H1 (cell line): ENCODE measurements around the gene PSG2. TPM values are rescaled to one million over a fixed set of nuclear protein-coding genes. Genes with fewer than 3 reads are reported as not detected.

ENCODE experiments used
- CTCF ChIA-PET: fragments of 300-600 bp; sonication (Branson Sonifier 250); formaldehyde crosslinking; loops from one replicate; lab custom pipeline; 2021; ENCODE audit not compliant: partially characterized antibody; lab: Charles Lee
- POLR2A ChIA-PET: fragments of 300-600 bp; sonication (Branson Sonifier 250); formaldehyde crosslinking; loops from one replicate; lab custom pipeline; 2021; ENCODE audit warnings: inconsistent platforms; ENCODE audit not compliant: partially characterized antibody; lab: Charles Lee
- DNase-seq, 2 experiments: peaks; one replicate each; pipeline versions ENCODE4 v3.0.0 to v3.0.0-alpha.2; 2010 to 2022; ENCODE audit warnings: low spot score in 2 of 2, low read depth in 1 of 2, mixed read lengths in 1 of 2
- FAIRE-seq: peaks from 2 replicates; lab custom pipeline; 2011; peaks lifted over from hg19 to GRCh38; lab: Jason Lieb, UNC
- H2AFZ ChIP-seq: 2 replicates; pipeline ENCODE4 v1.8.1; 2012; ENCODE audit warnings: low read length, inconsistent platforms
- H2AK5ac ChIP-seq: 2 replicates; pipeline ENCODE4 v1.6.1; 2013; ENCODE audit warnings: low read depth, low read length
- H2BK120ac ChIP-seq: replicated peaks from 2 replicates; pipeline ENCODE3; 2013; ENCODE audit warnings: low read depth, low read length, inconsistent platforms
- H2BK12ac ChIP-seq: 2 replicates; pipeline ENCODE4 v1.6.1; 2013; ENCODE audit warnings: low read depth, low read length
- H2BK15ac ChIP-seq: 2 replicates; pipeline ENCODE4 v1.6.1; 2013; ENCODE audit warnings: low read length
- H2BK20ac ChIP-seq: 2 replicates; pipeline ENCODE4 v1.6.1; 2013; ENCODE audit warnings: low read length
- H2BK5ac ChIP-seq: 2 replicates; pipeline ENCODE4 v1.6.1; 2013; ENCODE audit warnings: low read depth, low read length
- H3K14ac ChIP-seq: 2 replicates; pipeline ENCODE4 v1.6.1; 2013; ENCODE audit warnings: inconsistent platforms; ENCODE audit not compliant: insufficient read length
- H3K18ac ChIP-seq: 2 replicates; pipeline ENCODE4 v1.6.1; 2013; ENCODE audit warnings: low read length; ENCODE audit errors: extremely low read depth
- H3K23ac ChIP-seq: 2 replicates; pipeline ENCODE4 v1.6.1; 2013; ENCODE audit warnings: inconsistent platforms; ENCODE audit not compliant: insufficient read length
- H3K23me2 ChIP-seq: 2 replicates; pipeline ENCODE4 v1.6.1; 2013; ENCODE audit warnings: low read depth, low read length
- H3K27ac ChIP-seq: 2 replicates; pipeline ENCODE4 v1.6.1; 2011; ENCODE audit warnings: low read depth, low read length, inconsistent platforms
- H3K27me3 ChIP-seq, 4 experiments: replicated peaks in 1 of 4; 1 replicate in 1 of 4; 2 replicates in 3 of 4; pipeline versions ENCODE4 v1.6.1 to v1.8.1; 2011 to 2013; ENCODE audit warnings: low read length in 3 of 4, mild to moderate bottlenecking in 3 of 4, inconsistent platforms in 2 of 4, mixed read lengths in 2 of 4, moderate library complexity in 1 of 4; ENCODE audit not compliant: control insufficient read depth in 3 of 4, insufficient read depth in 3 of 4; ENCODE audit errors: extremely low read depth in 1 of 4
- H3K36me3 ChIP-seq, 4 experiments: 2 replicates each; pipeline versions ENCODE4 v1.6.1 to v1.8.1; 2011 to 2013; ENCODE audit warnings: mild to moderate bottlenecking in 4 of 4, low read length in 3 of 4, moderate library complexity in 2 of 4, control low read depth in 1 of 4, inconsistent platforms in 1 of 4; ENCODE audit not compliant: insufficient read depth in 4 of 4, control insufficient read depth in 2 of 4
- H3K4ac ChIP-seq: replicated peaks from 2 replicates; pipeline ENCODE3; 2013; ENCODE audit warnings: low read length, low read depth, mixed read lengths, inconsistent platforms; ENCODE audit not compliant: insufficient read length
- H3K4me1 ChIP-seq, 4 experiments: replicated peaks in 1 of 4; 1 replicate in 1 of 4; 2 replicates in 3 of 4; pipeline versions ENCODE4 v1.6.1 to v1.8.1; 2011 to 2013; ENCODE audit warnings: low read length in 3 of 4, inconsistent platforms in 2 of 4, mixed read lengths in 1 of 4; ENCODE audit not compliant: insufficient read depth in 4 of 4, control insufficient read depth in 3 of 4
- H3K4me2 ChIP-seq, 2 experiments: 2 replicates each; pipeline versions ENCODE4 v1.6.1 to v1.8.1; 2011 to 2013; ENCODE audit warnings: low read depth in 2 of 2, low read length in 2 of 2, control low read depth in 1 of 2, inconsistent platforms in 1 of 2, mild to moderate bottlenecking in 1 of 2; ENCODE audit not compliant: insufficient read depth in 1 of 2
- H3K4me3 ChIP-seq, 4 experiments: fragments of 200-600, 300-600 bp in 1 of 4; sonication (generic), shearing (Covaris generic), sonication (Bioruptor Twin) in 1 of 4; 2 replicates each; pipeline versions ENCODE4 v1.5.1 to v1.8.1; 2011 to 2016; ENCODE audit warnings: low read length in 4 of 4, low read depth in 3 of 4, control low read depth in 2 of 4, inconsistent platforms in 2 of 4, mild to moderate bottlenecking in 2 of 4, mixed read lengths in 1 of 4, moderate library complexity in 1 of 4; ENCODE audit not compliant: insufficient read depth in 2 of 4; ENCODE audit errors: extremely low read depth in 1 of 4
- H3K56ac ChIP-seq: replicated peaks from 2 replicates; pipeline ENCODE3; 2013; ENCODE audit warnings: low read depth, mild to moderate bottlenecking, mixed read lengths, low read length, inconsistent platforms; ENCODE audit not compliant: insufficient read length
- H3K79me1 ChIP-seq: 2 replicates; pipeline ENCODE4 v1.6.1; 2013; ENCODE audit warnings: low read depth, low read length, control low read depth
- H3K79me2 ChIP-seq, 2 experiments: 2 replicates each; pipeline versions ENCODE4 v1.6.1 to v1.8.1; 2012 to 2013; ENCODE audit warnings: low read length in 2 of 2, mild to moderate bottlenecking in 2 of 2, inconsistent platforms in 1 of 2; ENCODE audit not compliant: insufficient read depth in 2 of 2, control insufficient read depth in 1 of 2
- H3K9ac ChIP-seq, 4 experiments: replicated peaks in 1 of 4; 1 replicate in 1 of 4; 2 replicates in 3 of 4; pipeline versions ENCODE4 v1.6.1 to v1.8.1; 2011 to 2013; ENCODE audit warnings: low read depth in 3 of 4, low read length in 3 of 4, control low read depth in 2 of 4, mild to moderate bottlenecking in 2 of 4, moderate library complexity in 2 of 4, inconsistent platforms in 1 of 4; ENCODE audit errors: extremely low read depth in 1 of 4
- H3K9me3 ChIP-seq, 2 experiments: 2 replicates each; pipeline versions ENCODE4 v1.6.1 to v1.8.1; 2012 to 2013; ENCODE audit warnings: mild to moderate bottlenecking in 2 of 2, moderate library complexity in 2 of 2, control low read depth in 1 of 2, inconsistent platforms in 1 of 2, low read depth in 1 of 2, low read length in 1 of 2, mixed read lengths in 1 of 2; ENCODE audit not compliant: insufficient read depth in 2 of 2
- H4K20me1 ChIP-seq, 2 experiments: replicated peaks in 1 of 2; 2 replicates each; pipeline versions ENCODE3 to v1.8.1; 2011 to 2013; ENCODE audit warnings: inconsistent platforms in 2 of 2, low read length in 2 of 2, mild to moderate bottlenecking in 1 of 2; ENCODE audit not compliant: insufficient read depth in 2 of 2, control insufficient read depth in 1 of 2
- H4K5ac ChIP-seq: 2 replicates; pipeline ENCODE4 v1.6.1; 2013; ENCODE audit warnings: low read length, low read depth, mixed read lengths, inconsistent platforms; ENCODE audit not compliant: insufficient read length
- H4K8ac ChIP-seq: 2 replicates; pipeline ENCODE4 v1.8.0; 2013; ENCODE audit warnings: mild to moderate bottlenecking, moderate library complexity, low read length, inconsistent platforms; ENCODE audit not compliant: insufficient read depth; ENCODE audit errors: extremely low read depth
- H4K91ac ChIP-seq: replicated peaks from 2 replicates; pipeline ENCODE3; 2013; ENCODE audit warnings: low read length, mixed read lengths, inconsistent platforms; ENCODE audit not compliant: insufficient read length
- HDAC2 ChIP-seq, 2 experiments: fragments of 300-600 bp in 1 of 2; sonication (generic) in 1 of 2; IDR thresholded peaks; 2 replicates each; pipeline ENCODE4 v1.6.1; 2011 to 2012; ENCODE audit warnings: low read depth in 2 of 2, low read length in 2 of 2, mild to moderate bottlenecking in 2 of 2, moderate library complexity in 2 of 2, borderline replicate concordance in 1 of 2, inconsistent platforms in 1 of 2
- RNF2 ChIP-seq: fragments of 200-900, 300-1000 bp; sonication (generic); IDR thresholded peaks from 2 replicates; pipeline ENCODE4 v1.7.1; 2016; ENCODE audit warnings: borderline replicate concordance, low read depth, mild to moderate bottlenecking, antibody characterized with exemption, low read length; ENCODE audit not compliant: poor library complexity, severe bottlenecking; ENCODE audit errors: missing control alignments
- WGBS, 2 experiments: shearing (Covaris generic) in 1 of 2; methylation state at CpG; one replicate each; pipeline versions ENCODE4 v1.1.6 to v1.1.7; 2013 to 2015; ENCODE audit warnings: low lambda C conversion rate in 2 of 2, mixed read lengths in 2 of 2, inconsistent platforms in 1 of 2, low coverage in 1 of 2, missing lambda C conversion rate in 1 of 2; ENCODE audit not compliant: insufficient replicate concordance in 2 of 2, insufficient coverage in 1 of 2, insufficient read length in 1 of 2; ENCODE audit errors: extremely low coverage in 1 of 2, missing lambda C conversion rate in 1 of 2; 5-methylcytosine and 5-hydroxymethylcytosine counted together
- polyA plus RNA-seq, 7 experiments: library from polyadenylated mRNA; depleted of rRNA in 3 of 7; stranded (reverse) in 5 of 7; unstranded in 2 of 7; fragments of >200 nt in 5 of 7; fragments of 200-250 nt in 2 of 7; gene quantifications; 1 replicate in 5 of 7; 2 replicates in 1 of 7; 4 replicates in 1 of 7; pipeline versions ENCODE4 v1.2.1 to v1.2.3, GENCODE V29; 2011 to 2013; ENCODE audit warnings: missing spikeins in 2 of 7, mixed read lengths in 2 of 7
- total RNA-seq: library from RNA; stranded (reverse); fragmentation: NEBNext Ultra II Directional; extraction: Animal tissue kit (Norgen Biotek cat#: 25700); gene quantifications from 2 replicates; pipeline ENCODE4 v1.2.1, GENCODE V29; 2021

The PSG2 gene
- total and polyA plus RNA-seq, 2 of the 8 experiments (the other 6 are each of a cell fraction or from before 2014, with no cell fraction given), result not detected

- H3K4me2 ChIP-seq, result no peak overlapping the region
- H3K23me2 ChIP-seq, result no peaks in the 10 kb centered on the region
- no peak overlapping the region for H2BK15ac ChIP-seq
- H3K4me3 ChIP-seq, result no peak overlapping the region
- ChIA-PET POLR2A (no interaction called here), CTCF (no interaction called here)
- H4K91ac ChIP-seq, result no peak overlapping the region
- FAIRE-seq, result no peak
- no peaks in the 10 kb centered on the region for H3K36me3 ChIP-seq
- H4K8ac ChIP-seq, result no peak overlapping the region
- no peak overlapping the region for H2BK12ac ChIP-seq
- H4K20me1 ChIP-seq, result no peaks in the 10 kb centered on the region
- H2AFZ ChIP-seq, result no peak overlapping the region
- no peak overlapping the region for H3K56ac ChIP-seq
- 90% methylated on average over 4 of the region's 4 CpGs; no CpG with 5 or more reads in 1 of the 2 experiments for WGBS, 2 experiments
- H4K5ac ChIP-seq, result no peak overlapping the region
- no peak overlapping the region for H2BK20ac ChIP-seq
- no peaks in the 10 kb centered on the region for H3K27me3 ChIP-seq
- no peaks in the 10 kb centered on the region for H3K79me1 ChIP-seq
- no peak overlapping the region for H3K9ac ChIP-seq
- H3K79me2 ChIP-seq, result no peaks in the 10 kb centered on the region
- H2AK5ac ChIP-seq, result no peak overlapping the region
- no peak overlapping the region for H2BK120ac ChIP-seq
- no peak overlapping the region for H3K4ac ChIP-seq
- no peak overlapping the region for H3K23ac ChIP-seq
- DNase-seq, result no peak
- no peak overlapping the region for H3K18ac ChIP-seq
- peaks cover 20 to 64% of the 10 kb centered on the region in 2 experiments for H3K9me3 ChIP-seq
- H2BK5ac ChIP-seq, result no peak overlapping the region
- H3K4me1 ChIP-seq, result no peaks in the 10 kb centered on the region
- no peak overlapping the region for H3K14ac ChIP-seq
- H3K27ac ChIP-seq, result no peak overlapping the region
- no peak for TF ChIP-seq RNF2
- no peak for TF ChIP-seq HDAC2 (IDR thresholded peaks at IDR 0.05; ENCODE audit: borderline replicate concordance in 1 of 2, low read depth in 2 of 2, low read length in 2 of 2)
Observed at GRCh38 chr19:43078311-43078710, 4.2 kb downstream of the PSG2 start.
